DMS79 treated with DMSO at 0.1 percent for 48 hours (cell line): ENCODE results near the gene SNRK.
A peak's percentile ranks its signal among the peaks of the same experiment; 100 is the strongest.

ENCODE experiments used
- DNase-seq: peaks from one replicate; lab custom pipeline; 2025; lab: John Stamatoyannopoulos, UW

Gene SNRK

GRCh38 chr3:43286115-43286840 is at the start of gene SNRK:
SNRK (plus strand) TSS chr3:43286540; CDS start chr3:43303204, 16,664 bp downstream.
- peak; percentile 68 for DNase-seq

GRCh38 chr3:43238801-43239200 is 47.5 kb upstream of the SNRK start:
- no peak for DNase-seq

- no peak for DNase-seq
Measured at GRCh38 chr3:43239755-43240154, 46.6 kb upstream of the SNRK start.

- DNase-seq, result no peak
Measured at GRCh38 chr3:43243590-43244587, 42.5 kb upstream of the SNRK start.

- DNase-seq, result no peak
Measured at GRCh38 chr3:43244694-43245093, 41.6 kb upstream of the SNRK start.

GRCh38 chr3:43246976-43247375 is 39.4 kb upstream of the SNRK start:
- DNase-seq, result no peak

- no peak for DNase-seq
Measured at GRCh38 chr3:43247561-43248184, 38.7 kb upstream of the SNRK start.

GRCh38 chr3:43248185-43248583 is 38.2 kb upstream of the SNRK start:
- DNase-seq, result no peak

- no peak for DNase-seq
Measured at GRCh38 chr3:43248973-43249372, 37.4 kb upstream of the SNRK start.

GRCh38 chr3:43249405-43249804 is 36.9 kb upstream of the SNRK start:
- DNase-seq, result no peak

GRCh38 chr3:43253294-43253693 is 33.0 kb upstream of the SNRK start:
- DNase-seq, result no peak

- DNase-seq, result no peak
Measured at GRCh38 chr3:43254125-43254524, 32.2 kb upstream of the SNRK start.

- DNase-seq, result no peak
Measured at GRCh38 chr3:43255662-43256061, 30.7 kb upstream of the SNRK start.

GRCh38 chr3:43256714-43257461 is 29.5 kb upstream of the SNRK start:
- DNase-seq, result no peak

GRCh38 chr3:43257850-43258249 is 28.5 kb upstream of the SNRK start:
- DNase-seq, result no peak

GRCh38 chr3:43259626-43260025 is 26.7 kb upstream of the SNRK start:
- no peak for DNase-seq

GRCh38 chr3:43260412-43260811 is 25.9 kb upstream of the SNRK start:
- no peak for DNase-seq

- DNase-seq, result no peak
Measured at GRCh38 chr3:43262194-43262593, 24.1 kb upstream of the SNRK start.

GRCh38 chr3:43266451-43266850 is 19.9 kb upstream of the SNRK start:
- DNase-seq, result no peak

GRCh38 chr3:43266995-43267394 is 19.3 kb upstream of the SNRK start:
- DNase-seq, result no peak

GRCh38 chr3:43268636-43269035 is 17.7 kb upstream of the SNRK start:
- DNase-seq, result no peak

GRCh38 chr3:43270078-43270477 is 16.3 kb upstream of the SNRK start:
- DNase-seq, result no peak
